Measurements from ENCODE around the gene PCGF3.

- TF ChIP-seq YY1 (IDR thresholded peaks at IDR 0.05; ENCODE audit: insufficient read depth, insufficient read length) (no peak), ZNF274 (IDR thresholded peaks at IDR 0.05; ENCODE audit: low read depth, low read length) (no peak)
Observed at GRCh38 chr4:677431-678293, 28.0 kb upstream of the PCGF3 start.
